ENCODE measurements around the gene AGTRAP.

Gene AGTRAP

DNA sequence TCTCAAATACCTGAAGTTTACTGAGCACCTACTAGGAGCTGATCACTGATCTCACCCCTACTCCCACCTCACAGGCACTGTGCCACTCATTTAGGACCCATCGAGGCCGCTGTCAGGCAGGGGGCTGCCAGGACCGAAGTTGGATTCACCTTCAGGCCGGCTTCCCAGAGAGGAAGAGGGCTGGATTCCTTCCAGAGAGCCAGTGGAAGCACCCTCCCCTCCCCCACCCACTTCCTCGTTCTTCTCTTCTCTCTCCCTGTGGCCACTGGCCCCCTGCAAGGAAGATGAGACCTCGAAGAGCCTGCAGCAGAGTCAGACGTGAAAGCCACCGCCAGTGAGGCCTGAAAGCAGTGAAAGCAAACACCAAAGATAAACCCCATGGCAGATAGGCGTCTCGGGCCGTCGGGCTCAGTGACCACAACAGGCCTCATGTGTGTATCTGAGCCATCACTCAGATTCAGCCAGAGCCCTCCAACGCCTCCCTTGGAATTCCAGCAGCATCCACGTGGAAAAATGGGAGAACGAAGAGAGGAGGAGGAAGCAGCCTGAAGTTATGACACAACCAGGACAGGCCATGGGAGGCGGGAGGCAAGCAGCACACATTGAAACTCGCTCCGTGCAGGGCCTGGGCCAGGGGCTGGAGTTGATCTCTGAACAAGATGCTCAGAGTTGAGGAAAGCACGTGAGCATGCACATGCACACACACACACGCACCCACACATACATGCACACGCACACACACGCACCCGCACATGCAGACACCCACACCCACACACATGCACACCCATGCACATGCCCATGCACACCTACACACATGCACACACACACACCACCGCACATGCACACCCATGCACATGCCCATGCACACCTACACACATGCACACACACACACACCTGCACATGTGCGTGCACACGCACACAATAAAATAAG is 6.2 kb upstream of the AGTRAP start:
- no peak for DNase-seq (ENCODE audit: low read depth in 1 of 2, low spot score in 1 of 2)
- in situ Hi-C loops (cut with HindIII; ENCODE audit: low pct_unique_long_range_greater_than_20kb, low sequenced_read_pairs) = no loop called here
- TF ChIP-seq JUND (IDR thresholded peaks at IDR 0.05; ENCODE audit: low read depth) = no peak

- in situ Hi-C loops (cut with HindIII; ENCODE audit: low pct_unique_long_range_greater_than_20kb, low sequenced_read_pairs) = no loop called here
- TF ChIP-seq JUND (IDR thresholded peaks at IDR 0.05; ENCODE audit: low read depth) = no peak
- DNase-seq (ENCODE audit: low read depth in 1 of 2, low spot score in 1 of 2) = no peak
Observed at GRCh38 chr1:11730429-11730891, 5.5 kb upstream of the AGTRAP start.

GRCh38 chr1:11731691-11732283 is 4.1 kb upstream of the AGTRAP start:
- TF ChIP-seq JUND (IDR thresholded peaks at IDR 0.05; ENCODE audit: low read depth) = no peak
- in situ Hi-C loops (cut with HindIII; ENCODE audit: low pct_unique_long_range_greater_than_20kb, low sequenced_read_pairs) = no loop called here

GRCh38 chr1:11733306-11733705 is 2.6 kb upstream of the AGTRAP start:
- no peak for TF ChIP-seq JUND (IDR thresholded peaks at IDR 0.05; ENCODE audit: low read depth)
- in situ Hi-C loops (cut with HindIII; ENCODE audit: low pct_unique_long_range_greater_than_20kb, low sequenced_read_pairs) = no loop called here
- DNase-seq (ENCODE audit: low read depth in 1 of 2, low spot score in 1 of 2) = no peak

More at GRCh38 chr1:11731691-11732283, 4.1 kb upstream of the AGTRAP start:
- DNase-seq (ENCODE audit: low read depth in 1 of 2, low spot score in 1 of 2) = peak; percentile 38 to 71

DNA sequence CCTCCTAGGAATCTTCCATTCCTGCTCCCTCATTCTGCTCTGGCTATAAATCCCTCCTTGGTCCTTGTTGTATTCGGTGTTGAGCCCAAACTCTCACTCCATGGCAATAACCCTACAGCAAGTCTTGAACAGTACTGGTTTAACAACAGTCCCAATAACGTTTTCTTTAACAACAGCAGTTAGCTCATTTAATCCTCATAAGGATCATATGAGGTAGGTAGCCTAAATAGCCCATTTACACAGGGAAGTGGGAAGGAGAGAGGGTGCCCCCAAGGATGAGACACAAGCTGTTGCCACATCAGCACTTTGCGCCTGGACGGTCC is 444 bp upstream of the AGTRAP start:
- in situ Hi-C loops (cut with HindIII; ENCODE audit: low pct_unique_long_range_greater_than_20kb, low sequenced_read_pairs) = no loop called here
- DNase-seq (ENCODE audit: low read depth in 1 of 2, low spot score in 1 of 2) = no peak
- TF ChIP-seq JUND (IDR thresholded peaks at IDR 0.05; ENCODE audit: low read depth) = no peak

GRCh38 chr1:11736746-11737639 is 1.1 kb downstream of the AGTRAP start:
- no peak for TF ChIP-seq JUND (IDR thresholded peaks at IDR 0.05; ENCODE audit: low read depth)
- in situ Hi-C loops (cut with HindIII; ENCODE audit: low pct_unique_long_range_greater_than_20kb, low sequenced_read_pairs) = no loop called here
- DNase-seq (ENCODE audit: low read depth in 1 of 2, low spot score in 1 of 2) = no peak

GRCh38 chr1:11738096-11738495 is 2.2 kb downstream of the AGTRAP start:
- no peak for DNase-seq (ENCODE audit: low read depth in 1 of 2, low spot score in 1 of 2)
- no peak for TF ChIP-seq JUND (IDR thresholded peaks at IDR 0.05; ENCODE audit: low read depth)
- in situ Hi-C loops (cut with HindIII; ENCODE audit: low pct_unique_long_range_greater_than_20kb, low sequenced_read_pairs) = no loop called here

- in situ Hi-C loops (cut with HindIII; ENCODE audit: low pct_unique_long_range_greater_than_20kb, low sequenced_read_pairs) = no loop called here
Observed at GRCh38 chr1:11738783-11739182, 2.8 kb downstream of the AGTRAP start.

DNA sequence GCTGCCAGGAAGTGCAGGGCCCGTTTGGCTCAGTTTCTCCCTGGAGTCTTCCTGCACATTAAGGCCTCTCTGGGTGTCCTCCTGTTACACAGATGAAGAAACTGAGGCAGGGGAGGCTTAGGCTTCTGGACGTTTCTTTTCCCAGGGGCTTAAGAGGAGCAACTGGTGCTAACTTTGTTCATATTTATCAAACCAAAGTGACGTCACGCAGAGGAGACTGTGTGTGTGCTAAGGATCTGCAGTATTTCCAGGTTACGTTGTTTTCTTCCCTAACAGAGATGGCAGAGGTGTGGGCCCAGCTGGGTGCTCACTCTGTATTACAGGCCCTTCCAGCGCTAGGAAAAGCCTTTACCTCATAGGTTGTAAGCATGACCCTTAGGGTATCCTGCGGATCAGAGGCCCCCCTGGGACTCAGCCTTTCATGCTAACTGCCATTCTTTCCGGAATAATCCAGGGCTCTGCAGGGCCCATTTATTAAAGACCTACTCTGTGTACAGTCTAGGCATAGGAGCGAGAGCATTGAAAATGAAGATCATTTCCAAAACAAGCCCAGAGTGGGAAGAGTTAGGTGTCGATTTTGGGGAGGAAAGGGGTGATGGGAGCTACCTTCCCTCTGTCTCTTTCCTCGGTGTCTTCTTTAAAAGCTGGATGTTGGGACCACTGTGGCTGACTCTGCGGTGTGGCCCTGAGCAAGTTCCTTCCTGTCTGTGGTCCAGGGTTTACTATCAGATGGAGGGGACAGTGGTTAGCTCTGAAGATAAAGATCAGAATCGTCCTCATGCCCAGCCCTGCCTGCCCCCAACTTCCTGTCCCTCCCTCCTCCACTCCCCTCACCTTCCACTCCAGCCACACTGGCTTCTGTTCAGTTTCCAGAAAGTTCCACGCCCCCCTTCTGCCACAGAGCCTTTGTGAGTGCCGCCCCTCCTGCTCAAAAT is 4.6 kb downstream of the AGTRAP start:
- no peak for DNase-seq (ENCODE audit: low read depth in 1 of 2, low spot score in 1 of 2)
- in situ Hi-C loops (cut with HindIII; ENCODE audit: low pct_unique_long_range_greater_than_20kb, low sequenced_read_pairs) = no loop called here

More at GRCh38 chr1:11738783-11739182, 2.8 kb downstream of the AGTRAP start:
- TF ChIP-seq JUND (IDR thresholded peaks at IDR 0.05; ENCODE audit: low read depth) = no peak
- no peak for DNase-seq (ENCODE audit: low read depth in 1 of 2, low spot score in 1 of 2)

DNA sequence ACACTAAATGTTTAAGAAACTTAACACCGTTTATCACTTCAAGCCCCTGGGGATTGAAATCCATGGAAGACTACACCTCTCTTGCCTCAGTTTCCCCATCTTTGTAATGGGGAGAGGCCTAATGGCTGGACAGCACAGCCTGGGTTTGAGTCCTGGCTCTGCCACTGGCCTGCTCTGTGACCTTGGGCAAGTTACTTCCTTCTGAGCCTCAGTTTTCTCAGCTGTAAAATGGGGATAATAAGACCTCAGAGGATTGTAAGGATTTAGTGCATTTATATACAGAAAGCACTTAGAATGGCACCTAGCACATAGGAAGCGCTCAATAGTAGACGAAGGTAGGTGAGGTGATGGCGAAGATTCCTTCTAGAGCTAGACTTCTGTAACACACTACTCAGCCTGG is 5.5 kb downstream of the AGTRAP start:
- TF ChIP-seq JUND (IDR thresholded peaks at IDR 0.05; ENCODE audit: low read depth) = no peak
- DNase-seq (ENCODE audit: low read depth in 1 of 2, low spot score in 1 of 2) = no peak
- in situ Hi-C loops (cut with HindIII; ENCODE audit: low pct_unique_long_range_greater_than_20kb, low sequenced_read_pairs) = no loop called here

More for the DNA sequence above, 4.6 kb downstream of the AGTRAP start:
- no peak for TF ChIP-seq JUND (IDR thresholded peaks at IDR 0.05; ENCODE audit: low read depth)

GRCh38 chr1:11741919-11742558 is 6.1 kb downstream of the AGTRAP start:
- no peak for DNase-seq (ENCODE audit: low read depth in 1 of 2, low spot score in 1 of 2)
- in situ Hi-C loops (cut with HindIII; ENCODE audit: low pct_unique_long_range_greater_than_20kb, low sequenced_read_pairs) = no loop called here
- no peak for TF ChIP-seq JUND (IDR thresholded peaks at IDR 0.05; ENCODE audit: low read depth)

All from T47D (cell line).